Activated naive CD4-positive, alpha-beta T cell treated with anti-CD3 and anti-CD28 coated beads, Interleukin-2, amount 50 U/mL, for 72 hours (primary cell): ENCODE measurements around the gene HOMEZ. TPM values are rescaled to one million over a fixed set of nuclear protein-coding genes. Genes with fewer than 3 reads are reported as not detected.

Experiments used
- ATAC-seq, 2 donors: fragments of 150-1000 bp; cut with Tn5 transposase; 2 replicates each; pipeline ENCODE4 v1.10.0; 2021; ENCODE audit warnings: mild to moderate bottlenecking in 2 of 2, moderate library complexity in 2 of 2
- DNase-seq, 2 donors: peaks; one replicate each; pipeline ENCODE4 v3.0.0; 2021 to 2022; ENCODE audit warnings: low spot score in 2 of 2
- H3K27ac Mint-ChIP-seq, 2 donors: one replicate each; pipeline ENCODE4 v1.8.0; 2022; ENCODE audit warnings: mild to moderate bottlenecking in 2 of 2, mixed read lengths in 2 of 2
- H3K36me3 Mint-ChIP-seq, 2 donors: one replicate each; pipeline ENCODE4 v1.8.0; 2022; ENCODE audit warnings: mixed read lengths in 2 of 2
- H3K9me3 Mint-ChIP-seq, 2 donors: one replicate each; pipeline ENCODE4 v1.8.0; 2022; ENCODE audit warnings: mixed read lengths in 2 of 2
- total RNA-seq, 2 donors: library from RNA; stranded (reverse); gene quantifications; one replicate each; pipeline ENCODE4 v1.2.3, GENCODE V29; 2022

The HOMEZ gene
- total RNA-seq, 2 donors from 2014 or later: 6.4 to 15.1 TPM

GRCh38 chr14:23319746-23320583, 34.0 kb upstream of the HOMEZ start:
- ATAC-seq (no peak), DNase-seq (peak in 1 of 2 donors; percentile 16)
- H3K9me3 Mint-ChIP-seq: peaks cover 0 to 7% of the 10 kb centered on the region in 2 donors
- peak overlapping the region; percentile 99 for H3K27ac Mint-ChIP-seq
- H3K36me3 Mint-ChIP-seq: peaks cover 30% of the 10 kb centered on the region in 2 donors

- H3K27ac Mint-ChIP-seq: no peak overlapping the region
- H3K36me3 Mint-ChIP-seq: peaks cover 11 to 14% of the 10 kb centered on the region in 2 donors
- DNase-seq: no peak
- peaks cover 0 to 7% of the 10 kb centered on the region in 2 donors for H3K9me3 Mint-ChIP-seq
- no peak for ATAC-seq
Measured at GRCh38 chr14:23316300-23316699, 30.4 kb upstream of the HOMEZ start.

- DNase-seq: no peak
- Mint-ChIP-seq H3K9me3 (no peaks in the 10 kb centered on the region), H3K27ac (no peak overlapping the region), H3K36me3 (no peaks in the 10 kb centered on the region)
- no peak for ATAC-seq
Measured at GRCh38 chr14:23310546-23310945, 24.6 kb upstream of the HOMEZ start.

- H3K36me3 Mint-ChIP-seq: no peaks in the 10 kb centered on the region
- H3K9me3 Mint-ChIP-seq: no peaks in the 10 kb centered on the region
- DNase-seq (no peak), ATAC-seq (no peak)
- H3K27ac Mint-ChIP-seq: no peak overlapping the region
Measured at GRCh38 chr14:23308721-23309445, 23.0 kb upstream of the HOMEZ start.

GRCh38 chr14:23307687-23308644, 22.0 kb upstream of the HOMEZ start:
- no peak for DNase-seq
- Mint-ChIP-seq H3K27ac (peak overlapping the region in 1 of 2 donors; percentile 18), H3K9me3 (no peaks in the 10 kb centered on the region), H3K36me3 (no peaks in the 10 kb centered on the region)
- ATAC-seq: no peak

- Mint-ChIP-seq H3K9me3 (no peaks in the 10 kb centered on the region), H3K36me3 (peaks cover 6% of the 10 kb centered on the region in 2 donors), H3K27ac (peak overlapping the region in 1 of 2 donors; percentile 54)
- ATAC-seq (no peak), DNase-seq (no peak)
Measured at GRCh38 chr14:23307146-23307530, 21.2 kb upstream of the HOMEZ start.

- DNase-seq (no peak), ATAC-seq (no peak)
- Mint-ChIP-seq H3K36me3 (peaks cover 6% of the 10 kb centered on the region in 2 donors), H3K9me3 (no peaks in the 10 kb centered on the region), H3K27ac (peak within 1 kb of the TSS in 1 of 2 donors; percentile 54)
Measured at GRCh38 chr14:23306412-23307145, 20.6 kb upstream of the HOMEZ start, which contains the start of gene BCL2L2. Gene BCL2L2 (plus strand): TSS chr14:23306833. CDS start chr14:23307768, 935 bp downstream.

- H3K36me3 Mint-ChIP-seq: peaks cover 6 to 13% of the 10 kb centered on the region in 2 donors
- H3K9me3 Mint-ChIP-seq: no peaks in the 10 kb centered on the region
- ATAC-seq (peak; percentile 52 to 63), DNase-seq (peak; percentile 84 to 95)
- H3K27ac Mint-ChIP-seq: peak within 1 kb of the TSS; percentile 97 to 100
Measured at GRCh38 chr14:23302290-23303225, 16.6 kb upstream of the HOMEZ start, which contains the start of gene PPP1R3E. Gene PPP1R3E (minus strand): TSS chr14:23302859. CDS start chr14:23302576, 283 bp downstream.

GRCh38 chr14:23301969-23302289, 16.0 kb upstream of the HOMEZ start:
- DNase-seq (no peak), ATAC-seq (peak; percentile 18 to 28)
- Mint-ChIP-seq H3K36me3 (peaks cover 6 to 16% of the 10 kb centered on the region in 2 donors), H3K9me3 (no peaks in the 10 kb centered on the region), H3K27ac (peak overlapping the region; percentile 97)

- peak overlapping the region; percentile 97 for H3K27ac Mint-ChIP-seq
- no peaks in the 10 kb centered on the region for H3K9me3 Mint-ChIP-seq
- ATAC-seq (peak; percentile 82 to 83), DNase-seq (peak; percentile 99 to 100)
- peaks cover 6 to 21% of the 10 kb centered on the region in 2 donors for H3K36me3 Mint-ChIP-seq
Measured at GRCh38 chr14:23301288-23301968, 15.5 kb upstream of the HOMEZ start.

GRCh38 chr14:23300687-23301223, 14.8 kb upstream of the HOMEZ start:
- Mint-ChIP-seq H3K27ac (peak overlapping the region; percentile 91 to 97), H3K9me3 (no peaks in the 10 kb centered on the region), H3K36me3 (peaks cover 6 to 22% of the 10 kb centered on the region in 2 donors)
- ATAC-seq: no peak
- DNase-seq: peak in 1 of 2 donors; percentile 27

GRCh38 chr14:23299986-23300686, 14.2 kb upstream of the HOMEZ start:
- ATAC-seq (no peak), DNase-seq (no peak)
- H3K9me3 Mint-ChIP-seq: no peaks in the 10 kb centered on the region
- peaks cover 6 to 22% of the 10 kb centered on the region in 2 donors for H3K36me3 Mint-ChIP-seq
- H3K27ac Mint-ChIP-seq: peak overlapping the region; percentile 91 to 97

GRCh38 chr14:23299211-23299957, 13.5 kb upstream of the HOMEZ start:
- Mint-ChIP-seq H3K27ac (peak overlapping the region in 1 of 2 donors; percentile 97), H3K36me3 (peaks cover 6 to 22% of the 10 kb centered on the region in 2 donors), H3K9me3 (no peaks in the 10 kb centered on the region)
- DNase-seq (no peak), ATAC-seq (no peak)
